Cardiac septum (tissue), 1 donor: ENCODE data around the gene SYT2. TPM values are rescaled to one million over a fixed set of nuclear protein-coding genes. Genes with fewer than 3 reads are reported as not detected.
"Not testable (repeated sequence)": the region's sequence is repeated elsewhere in the genome, so short reads cannot be mapped to it uniquely, and the experiment has no call there.

Experiments
- DNase-seq: peaks from one replicate; pipeline ENCODE4 v3.0.0-alpha.2; 2020; ENCODE audit warnings: low spot score
- intact Hi-C: fragments of 100-400 bp; cut with DNase I; formaldehyde crosslinking; loops from one replicate; pipeline ENCODE4 v1.14.0; 2022
- total RNA-seq: library from RNA; stranded (reverse); fragmentation: NEBNext Ultra II Directional; extraction: Animal tissue kit (Norgen Biotek cat#: 25700); gene quantifications from one replicate; pipeline ENCODE4 v1.2.1, GENCODE V29; 2021
- donor health status: DM: no; HTN: no; CAD: no.

SYT2 gene
- total RNA-seq, 1 donor from 2014 or later, result not detected

- DNase-seq, result no peak
- intact Hi-C loops, result no loop called here
Measured at GRCh38 chr1:202586871-202587270, 123.4 kb downstream of the SYT2 start.

GRCh38 chr1:202586018-202586821 is 124.0 kb downstream of the SYT2 start:
- intact Hi-C loops, result no loop called here
- no peak for DNase-seq

- intact Hi-C loops, result no loop called here
- DNase-seq, result no peak
Measured at GRCh38 chr1:202585590-202585933, 124.7 kb downstream of the SYT2 start.

- no peak for DNase-seq
- intact Hi-C loops, result no loop called here
Measured at GRCh38 chr1:202584707-202585589, 125.3 kb downstream of the SYT2 start.

GRCh38 chr1:202582350-202582749 is 127.9 kb downstream of the SYT2 start:
- DNase-seq, intact Hi-C loops: not testable (repeated sequence)

- intact Hi-C loops, result no loop called here
- no peak for DNase-seq
Measured at GRCh38 chr1:202580619-202581018, 129.6 kb downstream of the SYT2 start.

GRCh38 chr1:202579806-202580205 is 130.4 kb downstream of the SYT2 start:
- intact Hi-C loops, result loop anchor here (5.0 kb wide), 1 partner anchor 37 kb away; no protein-coding TSS in a partner anchor
- DNase-seq, result no peak

GRCh38 chr1:202578565-202578964 is 131.7 kb downstream of the SYT2 start:
- DNase-seq, result no peak
- intact Hi-C loops, result loop anchor here (5.0 kb wide), 1 partner anchor 39 kb away; no protein-coding TSS in a partner anchor

- intact Hi-C loops, result loop anchor here (5.0 kb wide), 1 partner anchor 39 kb away; no protein-coding TSS in a partner anchor
- DNase-seq, result no peak
Measured at GRCh38 chr1:202578001-202578504, 132.2 kb downstream of the SYT2 start.

- DNase-seq, result no peak
- intact Hi-C loops, result loop anchor here (5.0 kb wide), 1 partner anchor 40 kb away; no protein-coding TSS in a partner anchor
Measured at GRCh38 chr1:202577381-202577780, 132.9 kb downstream of the SYT2 start.

GRCh38 chr1:202576816-202577215 is 133.4 kb downstream of the SYT2 start:
- intact Hi-C loops, result loop anchor here (5.0 kb wide), 1 partner anchor 40 kb away; no protein-coding TSS in a partner anchor
- no peak for DNase-seq

GRCh38 chr1:202575918-202576653 is 134.2 kb downstream of the SYT2 start:
- intact Hi-C loops, result loop anchor here (5.0 kb wide), 1 partner anchor 41 kb away; no protein-coding TSS in a partner anchor
- DNase-seq, result no peak

GRCh38 chr1:202572867-202573266 is 137.4 kb downstream of the SYT2 start:
- no peak for DNase-seq
- intact Hi-C loops, result loop anchor here (5.0 kb wide), 1 partner anchor 71 kb away; no protein-coding TSS in a partner anchor

GRCh38 chr1:202571719-202572339 is 138.4 kb downstream of the SYT2 start:
- intact Hi-C loops, result loop anchor here (5.0 kb wide), 1 partner anchor 70 kb away; no protein-coding TSS in a partner anchor
- DNase-seq, result no peak

- DNase-seq, result no peak
- intact Hi-C loops, result loop anchor here (5.0 kb wide), 1 partner anchor 67 kb away; no protein-coding TSS in a partner anchor
Measured at GRCh38 chr1:202569393-202570322, 140.6 kb downstream of the SYT2 start.

GRCh38 chr1:202568826-202569225 is 141.4 kb downstream of the SYT2 start:
- no peak for DNase-seq
- intact Hi-C loops, result no loop called here

GRCh38 chr1:202568410-202568809 is 141.8 kb downstream of the SYT2 start:
- no peak for DNase-seq
- intact Hi-C loops, result no loop called here

- intact Hi-C loops, result no loop called here
- DNase-seq, result no peak
Measured at GRCh38 chr1:202567738-202568137, 142.5 kb downstream of the SYT2 start.
